Measurements from ENCODE around the gene LHB.

LHB gene

DNA sequence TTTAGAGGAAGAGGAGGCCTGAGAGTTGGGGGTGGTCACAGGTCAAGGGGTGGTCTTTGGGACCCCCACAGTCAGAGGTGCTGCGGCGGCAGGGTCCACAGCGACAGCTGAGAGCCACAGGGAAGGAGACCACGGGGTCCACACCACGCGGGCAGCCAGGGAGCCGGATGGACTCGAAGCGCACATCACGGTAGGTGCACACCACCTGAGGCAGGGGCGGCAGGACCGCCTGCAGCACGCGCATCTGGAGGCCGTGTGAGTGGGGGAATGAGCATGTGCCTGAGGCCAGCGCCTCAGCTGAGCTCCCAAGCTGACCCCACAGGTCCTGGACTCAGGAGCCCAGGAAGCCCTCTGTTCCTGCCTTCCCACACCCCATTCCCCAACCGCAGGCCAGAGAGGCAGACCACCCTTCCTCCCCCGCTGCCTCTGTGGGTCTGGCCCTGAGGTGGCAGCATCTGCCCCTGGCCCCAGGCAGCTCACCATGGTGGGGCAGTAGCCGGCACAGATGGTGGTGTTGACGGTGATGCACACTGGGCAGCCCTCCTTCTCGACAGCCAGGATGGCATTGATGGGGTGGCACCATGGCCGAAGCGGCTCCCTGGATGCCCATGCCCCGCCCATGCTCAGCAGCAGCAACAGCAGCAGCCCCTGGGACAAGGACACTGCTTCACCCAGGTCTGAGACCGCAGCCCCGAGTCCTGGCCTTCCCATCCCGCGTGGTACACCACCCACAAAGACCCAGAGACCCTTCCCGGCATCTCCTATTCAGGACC lies 638 bp downstream of the LHB start:
- DNase-seq (ENCODE audit: low read depth): no peak
- TF ChIP-seq, protein P1, sequence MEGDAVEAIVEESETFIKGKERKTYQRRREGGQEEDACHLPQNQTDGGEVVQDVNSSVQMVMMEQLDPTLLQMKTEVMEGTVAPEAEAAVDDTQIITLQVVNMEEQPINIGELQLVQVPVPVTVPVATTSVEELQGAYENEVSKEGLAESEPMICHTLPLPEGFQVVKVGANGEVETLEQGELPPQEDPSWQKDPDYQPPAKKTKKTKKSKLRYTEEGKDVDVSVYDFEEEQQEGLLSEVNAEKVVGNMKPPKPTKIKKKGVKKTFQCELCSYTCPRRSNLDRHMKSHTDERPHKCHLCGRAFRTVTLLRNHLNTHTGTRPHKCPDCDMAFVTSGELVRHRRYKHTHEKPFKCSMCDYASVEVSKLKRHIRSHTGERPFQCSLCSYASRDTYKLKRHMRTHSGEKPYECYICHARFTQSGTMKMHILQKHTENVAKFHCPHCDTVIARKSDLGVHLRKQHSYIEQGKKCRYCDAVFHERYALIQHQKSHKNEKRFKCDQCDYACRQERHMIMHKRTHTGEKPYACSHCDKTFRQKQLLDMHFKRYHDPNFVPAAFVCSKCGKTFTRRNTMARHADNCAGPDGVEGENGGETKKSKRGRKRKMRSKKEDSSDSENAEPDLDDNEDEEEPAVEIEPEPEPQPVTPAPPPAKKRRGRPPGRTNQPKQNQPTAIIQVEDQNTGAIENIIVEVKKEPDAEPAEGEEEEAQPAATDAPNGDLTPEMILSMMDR (IDR thresholded peaks at IDR 0.05; ENCODE audit: control insufficient read depth, insufficient read depth, low read depth, low read length, missing control alignments): no peak
- H3K4me3 ChIP-seq (ENCODE audit: control insufficient read depth, low read depth, low read length): no peak overlapping the region

DNA sequence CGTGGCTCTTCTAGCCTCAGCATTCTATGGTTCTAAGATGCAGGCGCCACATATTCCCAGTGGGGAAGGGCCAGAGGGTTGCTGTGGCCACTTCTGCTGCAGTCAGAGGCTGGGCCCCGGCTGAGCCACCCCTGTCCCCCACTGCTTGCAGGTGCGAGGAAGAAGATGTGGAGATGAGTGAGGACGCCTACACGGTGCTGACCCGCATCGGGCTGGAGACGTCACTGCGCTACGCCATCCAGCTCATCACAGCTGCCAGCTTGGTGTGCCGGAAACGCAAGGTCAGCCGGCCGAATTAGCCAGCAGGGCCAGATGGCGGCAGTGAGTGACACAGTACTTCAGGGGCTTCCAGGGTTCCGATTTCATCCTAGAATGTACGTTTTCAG lies 2.0 kb downstream of the LHB start:
- H3K4me3 ChIP-seq (ENCODE audit: control insufficient read depth, low read depth, low read length): no peak overlapping the region
- no peak for DNase-seq (ENCODE audit: low read depth)
- TF ChIP-seq, protein P1 (IDR thresholded peaks at IDR 0.05; ENCODE audit: control insufficient read depth, insufficient read depth, low read depth, low read length, missing control alignments): no peak

DNA sequence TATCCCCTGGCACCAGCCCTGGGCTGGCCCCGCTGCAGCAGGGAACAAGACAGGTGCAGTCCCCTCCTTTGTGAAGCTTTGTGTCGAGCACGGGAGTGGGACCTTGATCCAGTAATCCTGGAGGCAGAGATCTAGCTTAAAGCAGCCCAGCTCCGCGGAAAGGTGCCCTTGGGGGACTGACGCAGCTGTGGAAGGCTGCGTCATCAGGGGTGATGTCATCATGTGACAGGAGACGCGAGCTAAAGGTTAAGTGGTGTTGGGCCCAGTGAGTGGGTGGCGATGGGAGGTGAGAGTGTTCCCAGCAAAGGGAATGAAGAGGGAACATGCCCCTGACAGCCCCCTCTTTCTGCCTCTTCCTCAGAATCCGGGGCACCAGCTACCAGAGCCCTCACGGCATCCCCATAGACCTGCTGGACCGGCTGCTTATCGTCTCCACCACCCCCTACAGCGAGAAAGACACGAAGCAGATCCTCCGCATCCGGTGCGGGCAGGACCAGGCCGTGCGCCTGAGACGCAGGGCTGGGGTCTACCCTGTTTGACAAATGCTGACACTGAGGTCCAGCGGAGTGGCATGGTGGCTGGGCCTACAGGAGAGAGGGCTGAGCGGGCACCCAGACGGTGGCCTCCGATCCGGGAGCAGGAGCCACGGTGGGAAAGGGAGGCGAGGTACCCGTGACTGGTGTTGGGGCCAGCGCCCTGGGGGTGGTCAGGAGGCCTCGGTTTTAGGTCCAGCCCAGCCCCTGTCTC lies 2.6 kb downstream of the LHB start:
- DNase-seq (ENCODE audit: low read depth): no peak
- no peak overlapping the region for H3K4me3 ChIP-seq (ENCODE audit: control insufficient read depth, low read depth, low read length)
- TF ChIP-seq, protein P1 (IDR thresholded peaks at IDR 0.05; ENCODE audit: control insufficient read depth, insufficient read depth, low read depth, low read length, missing control alignments): no peak

DNA sequence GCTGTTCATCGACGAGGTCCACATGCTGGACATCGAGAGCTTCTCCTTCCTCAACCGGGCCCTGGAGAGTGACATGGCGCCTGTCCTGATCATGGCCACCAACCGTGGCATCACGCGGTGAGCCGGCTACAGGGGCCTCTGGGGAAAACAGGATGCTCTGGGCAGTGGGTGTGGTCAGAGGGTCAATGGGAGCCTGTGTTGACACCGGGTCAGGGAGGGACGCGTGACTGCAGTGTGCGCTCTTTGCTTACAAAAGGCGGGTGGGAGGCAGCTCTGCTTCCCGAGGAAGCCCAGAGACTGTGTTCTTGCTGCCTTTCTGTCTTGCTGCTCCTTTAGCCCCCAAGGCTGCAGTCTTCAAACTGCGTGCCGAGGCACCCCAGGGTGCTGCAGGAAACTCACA lies 5.7 kb downstream of the LHB start:
- H3K4me3 ChIP-seq (ENCODE audit: control insufficient read depth, low read depth, low read length): no peak overlapping the region
- TF ChIP-seq, protein P1 (IDR thresholded peaks at IDR 0.05; ENCODE audit: control insufficient read depth, insufficient read depth, low read depth, low read length, missing control alignments): no peak
- DNase-seq (ENCODE audit: low read depth): no peak

DNA sequence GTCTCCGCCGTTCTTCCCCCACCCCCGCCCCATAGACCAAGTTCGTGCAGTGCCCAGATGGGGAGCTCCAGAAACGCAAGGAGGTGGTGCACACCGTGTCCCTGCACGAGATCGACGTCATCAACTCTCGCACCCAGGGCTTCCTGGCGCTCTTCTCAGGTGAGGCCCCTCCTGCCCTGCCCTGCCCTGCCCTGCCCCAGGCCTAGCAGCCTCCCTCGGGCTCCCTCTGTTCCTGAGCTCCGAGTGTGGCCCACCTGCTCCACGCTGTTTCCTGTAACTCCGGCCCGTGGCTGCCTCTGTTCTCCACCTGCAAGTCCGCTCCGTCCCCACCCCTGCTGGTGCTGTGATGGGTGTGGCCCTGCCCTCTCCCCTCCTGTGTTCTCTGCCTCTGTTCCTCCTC lies 6.4 kb downstream of the LHB start:
- DNase-seq (ENCODE audit: low read depth): no peak
- TF ChIP-seq, protein P1 (IDR thresholded peaks at IDR 0.05; ENCODE audit: control insufficient read depth, insufficient read depth, low read depth, low read length, missing control alignments): no peak
- no peak overlapping the region for H3K4me3 ChIP-seq (ENCODE audit: control insufficient read depth, low read depth, low read length)

DNA sequence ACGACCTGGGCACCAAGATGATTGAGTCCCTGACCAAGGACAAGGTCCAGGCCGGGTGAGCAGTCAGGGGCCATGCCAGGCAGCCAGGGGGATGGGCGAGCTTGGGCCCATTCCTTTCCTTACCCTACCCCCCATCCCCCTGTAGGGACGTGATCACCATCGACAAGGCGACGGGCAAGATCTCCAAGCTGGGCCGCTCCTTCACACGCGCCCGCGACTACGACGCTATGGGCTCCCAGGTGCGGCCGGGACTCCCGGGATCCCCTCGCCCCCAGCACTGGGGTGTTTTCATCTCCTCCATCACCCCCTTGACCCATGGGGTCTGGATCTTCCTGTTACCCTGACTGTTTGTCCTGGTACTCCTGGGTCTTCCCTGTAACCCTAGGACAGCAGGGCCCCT lies 7.1 kb downstream of the LHB start:
- TF ChIP-seq, protein P1 (IDR thresholded peaks at IDR 0.05; ENCODE audit: control insufficient read depth, insufficient read depth, low read depth, low read length, missing control alignments): no peak
- DNase-seq (ENCODE audit: low read depth): no peak
- H3K4me3 ChIP-seq (ENCODE audit: control insufficient read depth, low read depth, low read length): no peak overlapping the region
